Measurements from ENCODE around the gene ZNF746. TPM values are rescaled to one million over a fixed set of nuclear protein-coding genes. Genes with fewer than 3 reads are reported as not detected.
A peak's percentile ranks its signal among the peaks of the same experiment; 100 is the strongest.

ZNF746 gene
- total and polyA plus RNA-seq, 12 donors: 5.7 to 32.2 (median 16.3) TPM

GRCh38 chr7:149427096-149427680, 70.4 kb downstream of the ZNF746 start:
- TF ChIP-seq POLR2A (IDR thresholded peaks at IDR 0.05) (no peak), CTCF (IDR thresholded peaks at IDR 0.05) (no peak)
- intact Hi-C loops (cut with DNase I): no loop called here
- peaks cover 7 to 13% of the 10 kb centered on the region in 2 donors for H3K4me1 ChIP-seq (replicated peaks in 1 of 2)
- H3K27ac ChIP-seq: peak overlapping the region in 1 of 5 donors; percentile 55
- H3K4me3 ChIP-seq: no peak overlapping the region
- H3K36me3 ChIP-seq (replicated peaks in 1 of 2): peaks cover 0 to 6% of the 10 kb centered on the region in 2 donors
- H3K27me3 ChIP-seq: no peaks in the 10 kb centered on the region
- DNase-seq: peak in 4 of 7 donors; percentile 31 to 74 (median 47)
- 60 to 86% (median 74%) methylated on average over 2 to 4 of the region's 4 CpGs for WGBS, 4 donors
- H3K9me3 ChIP-seq (replicated peaks in 1 of 3): no peaks in the 10 kb centered on the region

- H3K4me3 ChIP-seq: peak overlapping the region in 2 of 4 donors; percentile 26 to 60
- intact Hi-C loops (cut with DNase I): loop anchor here in 1 of 2 donors (5.0 kb wide), 1 partner anchor 34 kb away; no protein-coding TSS in a partner anchor
- no peaks in the 10 kb centered on the region for H3K36me3 ChIP-seq (replicated peaks in 1 of 2)
- H3K4me1 ChIP-seq (replicated peaks in 1 of 2): peaks cover 7 to 13% of the 10 kb centered on the region in 2 donors
- no peaks in the 10 kb centered on the region for H3K27me3 ChIP-seq
- TF ChIP-seq POLR2A (IDR thresholded peaks at IDR 0.05) (no peak), CTCF (IDR thresholded peaks at IDR 0.05) (no peak)
- DNase-seq: peak in 4 of 7 donors; percentile 30 to 45 (median 37)
- H3K27ac ChIP-seq: peak overlapping the region in 4 of 5 donors; percentile 34 to 78 (median 54)
- WGBS, 4 donors: 21 to 36% (median 22%) methylated on average over 17 to 24 of the region's 24 CpGs
- no peaks in the 10 kb centered on the region for H3K9me3 ChIP-seq (replicated peaks in 1 of 3)
Measured at GRCh38 chr7:149423449-149424110, 74.0 kb downstream of the ZNF746 start.

- Histone ChIP-seq H3K9me3 (replicated peaks in 1 of 3) (no peaks in the 10 kb centered on the region), H3K27me3 (no peaks in the 10 kb centered on the region), H3K36me3 (replicated peaks in 1 of 2) (no peaks in the 10 kb centered on the region), H3K4me3 (peak overlapping the region in 3 of 4 donors; percentile 26 to 60 (median 30)), H3K4me1 (replicated peaks in 1 of 2) (peaks cover 7 to 13% of the 10 kb centered on the region in 2 donors), H3K27ac (peak overlapping the region in 4 of 5 donors; percentile 34 to 78 (median 54))
- intact Hi-C loops (cut with DNase I): loop anchor here in 1 of 2 donors (5.0 kb wide), 1 partner anchor 34 kb away; no protein-coding TSS in a partner anchor
- no peak for TF ChIP-seq CTCF (IDR thresholded peaks at IDR 0.05)
- no peak for TF ChIP-seq POLR2A (IDR thresholded peaks at IDR 0.05)
- WGBS, 4 donors: 1 to 10% (median 3%) methylated on average over 2 to 35 of the region's 35 CpGs
- peak in 6 of 7 donors; percentile 39 to 62 (median 56) for DNase-seq
Measured at GRCh38 chr7:149422914-149423301, 74.7 kb downstream of the ZNF746 start.

Other genes with a start within 250 kb of the ZNF746 start
- gene ZNF783, start 235.6 kb downstream of the ZNF746 start, total RNA-seq: 10 to 100 TPM in 3 of 9 donors, 1 to 10 TPM in 6; 4.5 to 15.4 (median 8.0) TPM
- 10 to 100 TPM in 1 of 3 donors, 1 to 10 TPM in 2; 3.2 to 23.6 (median 9.1) TPM for gene ZNF783, start 235.6 kb downstream of the ZNF746 start, polyA plus RNA-seq
- 10 to 100 TPM in 7 of 9 donors, 1 to 10 TPM in 2; 3.5 to 16.2 (median 11.8) TPM for gene ZNF777, start 36.7 kb downstream of the ZNF746 start, total RNA-seq
- 10 to 100 TPM in 1 of 3 donors, 1 to 10 TPM in 2; 6.9 to 13.8 (median 9.0) TPM for gene ZNF777, start 36.7 kb downstream of the ZNF746 start, polyA plus RNA-seq

Measured in adrenal gland (tissue), 12 donors.